K562 (cell line): ENCODE measurements around the gene IL10RB. TPM values are rescaled to one million over a fixed set of nuclear protein-coding genes. Genes with fewer than 3 reads are reported as not detected.
A peak's percentile ranks its signal among the peaks of the same experiment; 100 is the strongest.

Source experiments
- CBX2 ChIP-seq: fragments of 200-600 bp; sonication (generic); IDR thresholded peaks from one replicate; pipeline ENCODE4 v1.6.1; 2012; ENCODE audit warnings: mild to moderate bottlenecking, low read length, inconsistent platforms; ENCODE audit not compliant: insufficient read depth, poor library complexity, severe bottlenecking
- CREB1 ChIP-seq, 2 experiments: sonication (generic) in 1 of 2; formaldehyde crosslinking in 1 of 2; IDR thresholded peaks; 2 replicates each; pipeline versions ENCODE4 v1.6.1 to v1.8.0; 2012 to 2022; ENCODE audit warnings: inconsistent platforms in 1 of 2, mild to moderate bottlenecking in 1 of 2, missing genetic modification reagents in 1 of 2, moderate library complexity in 1 of 2
- MYNN ChIP-seq, 2 experiments: sonication (generic); formaldehyde crosslinking in 1 of 2; IDR thresholded peaks; 2 replicates each; pipeline versions ENCODE4 v1.5.0 to v1.6.1; 2016 to 2020; ENCODE audit warnings: antibody characterized with exemption in 1 of 2, missing genetic modification reagents in 1 of 2
- ZNF695 ChIP-seq: fragments of 450-650 bp; formaldehyde crosslinking; IDR thresholded peaks from 2 replicates; pipeline ENCODE4 v1.4.0; 2020; ENCODE audit warnings: mild to moderate bottlenecking, moderate library complexity
- polyA plus RNA-seq, 8 experiments: library from polyadenylated mRNA; depleted of rRNA in 4 of 8; stranded (reverse) in 5 of 8; unstranded in 3 of 8; fragments of >200 nt; fragmentation: Nextera tagmentation in 2 of 8; fragmentation: Illumina TruSeq in 1 of 8; extraction: Ambion mirVana in 2 of 8; extraction: Trizol in 1 of 8; gene quantifications; 2 replicates each; pipeline versions ENCODE4 v1.2.1 to v1.2.3, GENCODE V29; 2011 to 2014; ENCODE audit warnings: inconsistent platforms in 1 of 8, missing spikeins in 1 of 8
- total RNA-seq, 7 experiments: library from RNA; depleted of rRNA in 6 of 7; stranded (reverse); fragments of >200 nt in 6 of 7; fragmentation: Illumina TruSeq in 2 of 7; extraction: Trizol in 2 of 7; gene quantifications; 2 replicates each; pipeline versions ENCODE4 v1.2.1 to v1.2.3, GENCODE V29; 2011 to 2021; ENCODE audit warnings: low replicate concordance in 1 of 7
- TF ChIP-seq, protein P1 (sequence below): sonication (generic); formaldehyde crosslinking; IDR thresholded peaks from 2 replicates; pipeline ENCODE4 v1.8.0; 2022; ENCODE audit warnings: mild to moderate bottlenecking, missing genetic modification reagents

The IL10RB gene
- total and polyA plus RNA-seq, 9 of the 15 experiments (the other 6 are each of a cell fraction or from before 2014, with no cell fraction given): 10.9 to 33.8 (median 23.0) TPM

DNA sequence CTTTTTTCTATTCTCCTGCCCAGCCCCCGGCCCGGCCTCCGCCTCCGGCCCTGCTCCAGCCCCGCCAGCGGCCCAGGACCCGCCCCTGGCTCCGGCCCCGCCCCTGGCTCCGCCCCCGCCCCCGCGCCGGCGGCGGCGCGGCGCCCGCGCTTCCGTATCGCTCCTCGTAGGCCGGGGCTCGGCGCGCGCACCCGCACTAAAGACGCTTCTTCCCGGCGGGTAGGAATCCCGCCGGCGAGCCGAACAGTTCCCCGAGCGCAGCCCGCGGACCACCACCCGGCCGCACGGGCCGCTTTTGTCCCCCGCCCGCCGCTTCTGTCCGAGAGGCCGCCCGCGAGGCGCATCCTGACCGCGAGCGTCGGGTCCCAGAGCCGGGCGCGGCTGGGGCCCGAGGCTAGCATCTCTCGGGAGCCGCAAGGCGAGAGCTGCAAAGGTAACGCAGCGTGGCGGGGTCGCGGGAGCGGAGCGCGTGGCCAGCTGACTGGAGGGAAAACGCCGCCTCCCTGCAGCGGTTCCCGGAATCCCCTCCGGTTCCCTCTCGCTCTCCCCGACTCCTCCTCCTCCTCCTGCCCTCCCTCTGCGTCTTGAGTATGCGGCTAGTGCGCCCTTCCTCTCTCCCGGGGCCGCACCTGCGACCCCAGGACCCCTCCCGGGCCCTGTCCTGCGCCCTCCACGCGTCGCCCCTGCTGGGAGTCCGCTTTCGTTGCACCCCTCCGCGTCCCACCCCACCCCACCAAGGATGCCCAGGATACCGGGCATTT, 36.2 kb upstream of the IL10RB start, which contains the start of gene IFNAR2 (continued):
- TF ChIP-seq, protein P1, sequence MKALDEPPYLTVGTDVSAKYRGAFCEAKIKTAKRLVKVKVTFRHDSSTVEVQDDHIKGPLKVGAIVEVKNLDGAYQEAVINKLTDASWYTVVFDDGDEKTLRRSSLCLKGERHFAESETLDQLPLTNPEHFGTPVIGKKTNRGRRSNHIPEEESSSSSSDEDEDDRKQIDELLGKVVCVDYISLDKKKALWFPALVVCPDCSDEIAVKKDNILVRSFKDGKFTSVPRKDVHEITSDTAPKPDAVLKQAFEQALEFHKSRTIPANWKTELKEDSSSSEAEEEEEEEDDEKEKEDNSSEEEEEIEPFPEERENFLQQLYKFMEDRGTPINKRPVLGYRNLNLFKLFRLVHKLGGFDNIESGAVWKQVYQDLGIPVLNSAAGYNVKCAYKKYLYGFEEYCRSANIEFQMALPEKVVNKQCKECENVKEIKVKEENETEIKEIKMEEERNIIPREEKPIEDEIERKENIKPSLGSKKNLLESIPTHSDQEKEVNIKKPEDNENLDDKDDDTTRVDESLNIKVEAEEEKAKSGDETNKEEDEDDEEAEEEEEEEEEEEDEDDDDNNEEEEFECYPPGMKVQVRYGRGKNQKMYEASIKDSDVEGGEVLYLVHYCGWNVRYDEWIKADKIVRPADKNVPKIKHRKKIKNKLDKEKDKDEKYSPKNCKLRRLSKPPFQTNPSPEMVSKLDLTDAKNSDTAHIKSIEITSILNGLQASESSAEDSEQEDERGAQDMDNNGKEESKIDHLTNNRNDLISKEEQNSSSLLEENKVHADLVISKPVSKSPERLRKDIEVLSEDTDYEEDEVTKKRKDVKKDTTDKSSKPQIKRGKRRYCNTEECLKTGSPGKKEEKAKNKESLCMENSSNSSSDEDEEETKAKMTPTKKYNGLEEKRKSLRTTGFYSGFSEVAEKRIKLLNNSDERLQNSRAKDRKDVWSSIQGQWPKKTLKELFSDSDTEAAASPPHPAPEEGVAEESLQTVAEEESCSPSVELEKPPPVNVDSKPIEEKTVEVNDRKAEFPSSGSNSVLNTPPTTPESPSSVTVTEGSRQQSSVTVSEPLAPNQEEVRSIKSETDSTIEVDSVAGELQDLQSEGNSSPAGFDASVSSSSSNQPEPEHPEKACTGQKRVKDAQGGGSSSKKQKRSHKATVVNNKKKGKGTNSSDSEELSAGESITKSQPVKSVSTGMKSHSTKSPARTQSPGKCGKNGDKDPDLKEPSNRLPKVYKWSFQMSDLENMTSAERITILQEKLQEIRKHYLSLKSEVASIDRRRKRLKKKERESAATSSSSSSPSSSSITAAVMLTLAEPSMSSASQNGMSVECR (CRISPR knock-in tag): no peak; the same call in 1 of the 2 replicates
- TF ChIP-seq MYNN (IDR thresholded peaks at IDR 0.05): peak; percentile 14; the same call in 1 of the 2 replicates
- TF ChIP-seq MYNN (CRISPR knock-in tag; IDR thresholded peaks at IDR 0.05): no peak
- no peak for TF ChIP-seq ZNF695 (CRISPR knock-in tag)
- no peak for TF ChIP-seq CREB1 (IDR thresholded peaks at IDR 0.05)
- TF ChIP-seq CREB1 (CRISPR knock-in tag; IDR thresholded peaks at IDR 0.05): no peak; the same call in none of the 2 replicates
- TF ChIP-seq CBX2: no peak
